K562 (cell line): ENCODE results near the gene RAD1. TPM values are rescaled to one million over a fixed set of nuclear protein-coding genes. Genes with fewer than 3 reads are reported as not detected.

Source experiments
- ATAC-seq: fragments of 200-7000 bp; cut with Tn5 transposase; 3 replicates; pipeline ENCODE4 v1.9.1; 2020; ENCODE audit warnings: moderate library complexity
- BruUV-seq: library from RNA; stranded (reverse); fragments of 400-500 nt; replicated peaks from 2 replicates; lab custom pipeline; 2021; lab: Mats Ljungman, UMichigan
- CTCF ChIA-PET: fragments of 300-600 bp; formaldehyde crosslinking; extraction: SDS; loops from one replicate; lab custom pipeline; 2021; ENCODE audit warnings: low intra/inter-chr PET ratio; lab: Yijun Ruan, JAX
- POLR2A ChIA-PET: fragments of 300-600, 350-650 bp; sonication (Branson Sonifier 250); formaldehyde crosslinking; extraction: SDS; loops from one replicate; lab custom pipeline; 2021; ENCODE audit warnings: antibody characterized with exemption, inconsistent platforms; lab: Yijun Ruan, JAX
- DNase-seq, 4 experiments: peaks; one replicate each; pipeline versions ENCODE4 v3.0.0 to v3.0.0-alpha.2; 2011 to 2018; ENCODE audit warnings: low spot score in 3 of 4, mixed read lengths in 3 of 4; ENCODE audit errors: extremely low read depth in 1 of 4
- FAIRE-seq: peaks from 2 replicates; lab custom pipeline; 2011; peaks lifted over from hg19 to GRCh38; lab: Jason Lieb, UNC
- H2AFZ ChIP-seq: 2 replicates; pipeline ENCODE4 v1.6.0; 2011; ENCODE audit warnings: low read depth, low read length, control low read depth, inconsistent platforms
- H3K27ac ChIP-seq: fragments of 200-600 bp; 3 replicates; pipeline ENCODE4 v1.8.0; 2011; ENCODE audit warnings: low read depth, mild to moderate bottlenecking, control low read depth, inconsistent platforms, low read length, moderate library complexity, mixed read lengths; ENCODE audit errors: extremely low read depth
- H3K27me3 ChIP-seq, 2 experiments: fragments of 300-600 bp in 1 of 2; 2 replicates in 1 of 2; 3 replicates in 1 of 2; pipeline versions ENCODE4 v1.6.0 to v1.8.0; 2011; ENCODE audit warnings: inconsistent platforms in 2 of 2, low read length in 2 of 2, mild to moderate bottlenecking in 1 of 2, mixed read lengths in 1 of 2, moderate library complexity in 1 of 2; ENCODE audit not compliant: control insufficient read depth in 2 of 2, insufficient read depth in 2 of 2
- H3K36me3 ChIP-seq: fragments of 300-600 bp; 3 replicates; pipeline ENCODE4 v1.8.0; 2011; ENCODE audit warnings: mild to moderate bottlenecking, low read length, inconsistent platforms; ENCODE audit not compliant: control insufficient read depth, insufficient read depth
- H3K4me1 ChIP-seq, 2 experiments: fragments of 200-600 bp in 1 of 2; replicated peaks in 1 of 2; 2 replicates in 1 of 2; 3 replicates in 1 of 2; pipeline versions ENCODE4 v1.5.1 to v1.8.0; 2011; ENCODE audit warnings: inconsistent platforms in 2 of 2, low read length in 2 of 2, mild to moderate bottlenecking in 1 of 2, mixed read lengths in 1 of 2, moderate library complexity in 1 of 2; ENCODE audit not compliant: control insufficient read depth in 2 of 2, insufficient read depth in 2 of 2
- H3K4me2 ChIP-seq: 2 replicates; pipeline ENCODE4 v1.6.1; 2011; ENCODE audit warnings: low read length, control low read depth, inconsistent platforms, mixed read lengths; ENCODE audit not compliant: insufficient read depth
- H3K4me3 ChIP-seq: fragments of 200-600 bp; sonication (generic), shearing (Covaris generic); 2 replicates; pipeline ENCODE4 v1.5.1; 2016; ENCODE audit warnings: control low read depth, inconsistent platforms
- H3K79me2 ChIP-seq: fragments of 200-600 bp; 3 replicates; pipeline ENCODE4 v1.8.0; 2011; ENCODE audit warnings: low read length, inconsistent platforms; ENCODE audit not compliant: control insufficient read depth, insufficient read depth
- H3K9ac ChIP-seq, 2 experiments: 2 replicates each; pipeline versions ENCODE4 v1.6.0 to v1.6.1; 2011; ENCODE audit warnings: low read depth in 2 of 2, low read length in 2 of 2, control low read depth in 1 of 2, inconsistent platforms in 1 of 2, mild to moderate bottlenecking in 1 of 2, mixed read lengths in 1 of 2; ENCODE audit not compliant: insufficient read depth in 1 of 2
- H3K9me1 ChIP-seq: one replicate; pipeline ENCODE4 v1.6.0; 2011; ENCODE audit warnings: inconsistent platforms, mild to moderate bottlenecking, low read length, moderate library complexity; ENCODE audit not compliant: control insufficient read depth, insufficient read depth
- H3K9me3 ChIP-seq: replicated peaks from 2 replicates; pipeline ENCODE4 v1.5.1; 2011; ENCODE audit warnings: low read depth, low read length, inconsistent platforms; ENCODE audit not compliant: control insufficient read depth, insufficient read depth
- H4K20me1 ChIP-seq: replicated peaks from 2 replicates; pipeline ENCODE4 v1.6.1; 2011; ENCODE audit warnings: low read length, inconsistent platforms, mixed read lengths; ENCODE audit not compliant: control insufficient read depth, insufficient read depth
- CREB3L1 ChIP-seq: fragments of 450-650 bp; IDR thresholded peaks from 2 replicates; pipeline ENCODE4 v1.6.1; 2014; ENCODE audit warnings: low read depth, mild to moderate bottlenecking, moderate library complexity, borderline replicate concordance
- DACH1 ChIP-seq: fragments of 450-650 bp; IDR thresholded peaks from 2 replicates; pipeline ENCODE4 v1.6.1; 2018; ENCODE audit not compliant: partially characterized antibody
- MCM3 ChIP-seq: fragments of 450-650 bp; IDR thresholded peaks from 2 replicates; pipeline ENCODE4 v1.6.1; 2016
- POLR2B ChIP-seq: fragments of 450-650 bp; IDR thresholded peaks from 2 replicates; pipeline ENCODE4 v1.6.1; 2018; ENCODE audit warnings: low read depth; ENCODE audit not compliant: partially characterized antibody
- TCFL5 ChIP-seq: fragments of 250-450 bp; sonication (Bioruptor Pico); conservative IDR thresholded peaks from 2 replicates; pipeline ENCODE4 v1.6.1; 2021; ENCODE audit warnings: mild to moderate bottlenecking, moderate library complexity, matching md5 sums
- ZFP91 ChIP-seq: sonication (generic); formaldehyde crosslinking; IDR thresholded peaks from 2 replicates; pipeline ENCODE4 v1.8.0; 2022; ENCODE audit warnings: mild to moderate bottlenecking, missing genetic modification reagents
- ZNF280B ChIP-seq: fragments of 250-450 bp; sonication (Bioruptor Pico); IDR thresholded peaks from 2 replicates; pipeline ENCODE4 v1.5.1; 2021; ENCODE audit warnings: mild to moderate bottlenecking
- ZNF512 ChIP-seq: IDR thresholded peaks from 2 replicates; pipeline ENCODE4 v1.6.1; 2016; ENCODE audit warnings: missing genetic modification characterization, missing compliant biosample characterization
- ZNF589 ChIP-seq: fragments of 200-800 bp; sonication (Bioruptor generic); IDR thresholded peaks from 2 replicates; pipeline ENCODE4 v1.6.1; 2016; ENCODE audit warnings: low read depth, missing genetic modification characterization, missing compliant biosample characterization
- WGBS: fragments of 100-300 bp; shearing (Covaris generic); methylation state at CpG from one replicate; pipeline ENCODE4 v1.1.6; 2016; ENCODE audit warnings: low coverage, mixed read lengths; ENCODE audit not compliant: insufficient coverage; ENCODE audit errors: missing lambda C conversion rate; 5-methylcytosine and 5-hydroxymethylcytosine counted together
- in situ Hi-C: fragments of 300-500 bp; cut with MboI; formaldehyde crosslinking; loops from 4 replicates; pipeline ENCODE4 v1.15.0; 2018; ENCODE audit warnings: inconsistent platforms, mixed read lengths
- intact Hi-C: fragments of 100-400 bp; cut with micrococcal nuclease; formaldehyde crosslinking; loops from 2 replicates; pipeline ENCODE4 v1.14.2; 2022
- polyA plus RNA-seq, 8 experiments: library from polyadenylated mRNA; depleted of rRNA in 4 of 8; stranded (reverse) in 5 of 8; unstranded in 3 of 8; fragments of >200 nt; fragmentation: Nextera tagmentation in 2 of 8; fragmentation: Illumina TruSeq in 1 of 8; extraction: Ambion mirVana in 2 of 8; extraction: Trizol in 1 of 8; gene quantifications; 2 replicates each; pipeline versions ENCODE4 v1.2.1 to v1.2.3, GENCODE V29; 2011 to 2014; ENCODE audit warnings: inconsistent platforms in 1 of 8, missing spikeins in 1 of 8
- total RNA-seq, 7 experiments: library from RNA; depleted of rRNA in 6 of 7; stranded (reverse); fragments of >200 nt in 6 of 7; fragmentation: Illumina TruSeq in 2 of 7; extraction: Trizol in 2 of 7; gene quantifications; 2 replicates each; pipeline versions ENCODE4 v1.2.1 to v1.2.3, GENCODE V29; 2011 to 2021; ENCODE audit warnings: low replicate concordance in 1 of 7

Gene RAD1
- total and polyA plus RNA-seq, 9 of the 15 experiments (the other 6 are each of a cell fraction or from before 2014, with no cell fraction given), result 44.5 to 148 (median 60.8) TPM

GRCh38 chr5:34868791-34869190 lies 46.5 kb downstream of the RAD1 start:
- ChIA-PET CTCF (no interaction called here), POLR2A (interaction anchor here (0.7 to 1.9 kb wide), 6 partner anchors 9 to 213 kb away, joined by 3 to 7 read pairs (median 3); partner anchors contain the start of genes BRIX1, RAD1 and RAI14)
- H3K4me3 ChIP-seq, result no peak overlapping the region
- intact Hi-C loops (no loop called here), in situ Hi-C loops (no loop called here)
- peak; percentile 42 for TF ChIP-seq DACH1
- no peak for TF ChIP-seq MCM3
- peaks cover 7 to 34% of the 10 kb centered on the region in 2 experiments for H3K4me1 ChIP-seq
- no peaks in the 10 kb centered on the region for H3K36me3 ChIP-seq
- 95% methylated on average over 1 of the region's 1 CpG for WGBS
- DNase-seq (no peak), ATAC-seq (no peak), FAIRE-seq (no peak)
- H3K79me2 ChIP-seq, result no peaks in the 10 kb centered on the region
- H2AFZ ChIP-seq, result peak overlapping the region; percentile 26; the same call in 1 of the 2 replicates
- no peak overlapping the region for H3K9ac ChIP-seq
- H3K27ac ChIP-seq, result no peak overlapping the region
- no peaks in the 10 kb centered on the region for H3K9me1 ChIP-seq
- H3K27me3 ChIP-seq, result no peaks in the 10 kb centered on the region
- no peak overlapping the region for H3K4me2 ChIP-seq
- H3K9me3 ChIP-seq, result no peaks in the 10 kb centered on the region
- BruUV-seq, result no TSS peak
- H4K20me1 ChIP-seq, result no peaks in the 10 kb centered on the region

- H2AFZ ChIP-seq, result peak overlapping the region; percentile 96
- H3K4me2 ChIP-seq, result peak overlapping the region; percentile 78
- FAIRE-seq (peak; percentile 19), ATAC-seq (peak; percentile 36), DNase-seq (peak in 1 of 4 experiments; percentile 27)
- POLR2A ChIA-PET, result interaction anchor here (1.3 to 1.9 kb wide), 3 partner anchors 15 to 106 kb away, joined by 3 to 7 read pairs (median 5); partner anchors contain the start of genes BRIX1 and RAD1
- CTCF ChIA-PET, result no interaction called here
- H3K9me3 ChIP-seq, result no peaks in the 10 kb centered on the region
- in situ Hi-C loops, result no loop called here
- H4K20me1 ChIP-seq, result no peaks in the 10 kb centered on the region
- no peaks in the 10 kb centered on the region for H3K79me2 ChIP-seq
- intact Hi-C loops, result no loop called here
- H3K9ac ChIP-seq, result peak overlapping the region in 1 of 2 experiments; percentile 67; a peak in 2 of 4 replicates
- no peaks in the 10 kb centered on the region for H3K36me3 ChIP-seq
- no peaks in the 10 kb centered on the region for H3K9me1 ChIP-seq
- BruUV-seq, result no TSS peak
- H3K4me3 ChIP-seq, result no peak overlapping the region
- H3K4me1 ChIP-seq, result peaks cover 7 to 34% of the 10 kb centered on the region in 2 experiments
- no peaks in the 10 kb centered on the region for H3K27me3 ChIP-seq
- 58% methylated on average over 3 of the region's 3 CpGs for WGBS
- peak overlapping the region; percentile 91 for H3K27ac ChIP-seq
- TF ChIP-seq TCFL5 (CRISPR knock-in tag) (no peak), ZNF512 (tag) (no peak), ZNF589 (CRISPR knock-in tag) (no peak), ZNF280B (no peak), ZFP91 (CRISPR knock-in tag) (no peak), POLR2B (no peak), CREB3L1 (no peak)
These were observed 47.6 kb downstream of the RAD1 start for GRCh38 chr5:34867660-34868059.
